Transverse colon (tissue), 3 donors: ENCODE measurements around the gene ACER3.

Experiments
- CTCF ChIP-seq, 5 experiments: fragments of 200-600 bp in 3 of 5; fragments of 450-650 bp in 2 of 5; sonication (generic) in 3 of 5; IDR thresholded peaks; 1 replicate in 2 of 5; 2 replicates in 3 of 5; pipeline ENCODE4 v1.5.1; 2016 to 2017; ENCODE audit warnings: antibody characterized with exemption in 5 of 5, inconsistent platforms in 3 of 5, mild to moderate bottlenecking in 2 of 5, moderate library complexity in 1 of 5
- EP300 ChIP-seq: sonication (generic); formaldehyde crosslinking; IDR thresholded peaks from one replicate; pipeline ENCODE4 v1.6.1; 2017; ENCODE audit warnings: antibody characterized with exemption, low read depth

- TF ChIP-seq CTCF (IDR thresholded peaks at IDR 0.05) (no peak), EP300 (no peak)
Observed at GRCh38 chr11:76854709-76855108, 6.0 kb upstream of the ACER3 start.
